ENCODE results near the gene KCTD17.

KCTD17 gene

DNA sequence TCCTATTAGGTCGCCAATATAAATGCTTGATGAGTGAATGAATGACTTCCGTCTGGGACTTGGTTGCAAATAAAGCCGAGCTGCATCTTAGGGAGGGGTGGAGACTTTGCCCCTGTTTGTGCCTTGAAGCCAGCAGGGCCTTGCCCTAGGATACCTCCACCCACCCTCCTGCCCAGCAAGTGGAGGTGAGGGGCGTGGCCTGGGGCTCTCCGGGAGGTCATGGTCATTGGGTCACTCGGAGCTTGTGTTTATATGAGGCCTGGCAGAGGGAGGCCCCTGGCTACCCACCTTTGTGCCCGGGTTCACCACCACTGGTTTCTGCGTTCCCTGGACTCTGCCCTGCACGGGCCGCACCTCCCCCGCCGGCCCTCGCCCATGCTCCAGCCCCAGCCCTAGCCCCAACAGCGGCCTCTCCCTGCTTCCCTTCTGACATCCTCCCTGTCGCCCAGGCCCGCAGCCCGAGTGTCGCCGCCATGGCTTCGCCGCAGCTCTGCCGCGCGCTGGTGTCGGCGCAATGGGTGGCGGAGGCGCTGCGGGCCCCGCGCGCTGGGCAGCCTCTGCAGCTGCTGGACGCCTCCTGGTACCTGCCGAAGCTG is 27.7 kb upstream of the KCTD17 start:
- Mint-ChIP-seq H3K27ac (ENCODE audit: low read depth) (no peak overlapping the region), H3K4me1 (peaks cover 18% of the 10 kb centered on the region), H3K27me3 (no peaks in the 10 kb centered on the region), H3K36me3 (ENCODE audit: insufficient read depth) (no peaks in the 10 kb centered on the region), H3K9me3 (no peaks in the 10 kb centered on the region), H3K4me3 (no peak overlapping the region)
- no peak for DNase-seq (ENCODE audit: low spot score in 2 of 2)
- ATAC-seq (replicated peaks; ENCODE audit: extremely low read depth, poor library complexity, severe bottlenecking), result no peak

- H3K36me3 Mint-ChIP-seq (ENCODE audit: insufficient read depth), result no peaks in the 10 kb centered on the region
- H3K27me3 Mint-ChIP-seq, result no peaks in the 10 kb centered on the region
- H3K9me3 Mint-ChIP-seq, result no peaks in the 10 kb centered on the region
- ATAC-seq (replicated peaks; ENCODE audit: extremely low read depth, poor library complexity, severe bottlenecking) (no peak), DNase-seq (ENCODE audit: low spot score in 2 of 2) (no peak)
- peaks cover 18% of the 10 kb centered on the region for H3K4me1 Mint-ChIP-seq
- no peak overlapping the region for H3K27ac Mint-ChIP-seq (ENCODE audit: low read depth)
- no peak overlapping the region for H3K4me3 Mint-ChIP-seq
Observed at GRCh38 chr22:37024339-37025157, 27.0 kb upstream of the KCTD17 start.

- Mint-ChIP-seq H3K4me3 (no peak overlapping the region), H3K9me3 (no peaks in the 10 kb centered on the region), H3K27ac (ENCODE audit: low read depth) (no peak overlapping the region), H3K27me3 (no peaks in the 10 kb centered on the region), H3K36me3 (ENCODE audit: insufficient read depth) (no peaks in the 10 kb centered on the region), H3K4me1 (peaks cover 14% of the 10 kb centered on the region)
- DNase-seq (ENCODE audit: low spot score in 2 of 2) (no peak), ATAC-seq (replicated peaks; ENCODE audit: extremely low read depth, poor library complexity, severe bottlenecking) (no peak)
Observed at GRCh38 chr22:37025500-37026070, 26.0 kb upstream of the KCTD17 start.

- H3K4me1 Mint-ChIP-seq, result peaks cover 14% of the 10 kb centered on the region
- no peaks in the 10 kb centered on the region for H3K27me3 Mint-ChIP-seq
- ATAC-seq (replicated peaks; ENCODE audit: extremely low read depth, poor library complexity, severe bottlenecking) (no peak), DNase-seq (ENCODE audit: low spot score in 2 of 2) (no peak)
- H3K27ac Mint-ChIP-seq (ENCODE audit: low read depth), result no peak overlapping the region
- H3K4me3 Mint-ChIP-seq, result no peak overlapping the region
- H3K9me3 Mint-ChIP-seq, result no peaks in the 10 kb centered on the region
- no peaks in the 10 kb centered on the region for H3K36me3 Mint-ChIP-seq (ENCODE audit: insufficient read depth)
Observed at GRCh38 chr22:37026325-37026724, 25.2 kb upstream of the KCTD17 start.

DNA sequence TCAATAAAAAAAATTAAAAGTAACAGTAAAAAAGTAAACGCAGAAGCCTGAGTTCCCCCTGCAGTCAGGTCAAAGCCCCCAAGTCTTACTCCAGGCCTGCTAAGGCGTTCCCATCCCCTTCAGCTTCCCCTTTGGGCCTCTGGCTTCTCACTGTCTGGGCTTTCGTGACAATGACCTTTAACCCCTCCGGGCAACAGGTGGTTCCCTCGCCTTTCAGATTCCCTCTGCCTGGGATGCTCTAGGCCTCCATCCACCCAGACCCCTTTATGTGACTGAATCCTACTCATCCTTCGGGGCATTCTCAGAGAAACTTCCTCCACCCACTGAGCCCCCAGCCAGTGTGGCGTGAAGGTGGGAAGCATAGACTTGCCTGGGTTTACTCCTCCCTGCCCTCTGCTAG is 24.0 kb upstream of the KCTD17 start:
- ATAC-seq (replicated peaks; ENCODE audit: extremely low read depth, poor library complexity, severe bottlenecking), result no peak
- H3K4me1 Mint-ChIP-seq, result peaks cover 7% of the 10 kb centered on the region
- no peak overlapping the region for H3K4me3 Mint-ChIP-seq
- H3K9me3 Mint-ChIP-seq, result no peaks in the 10 kb centered on the region
- no peaks in the 10 kb centered on the region for H3K36me3 Mint-ChIP-seq (ENCODE audit: insufficient read depth)
- no peaks in the 10 kb centered on the region for H3K27me3 Mint-ChIP-seq
- H3K27ac Mint-ChIP-seq (ENCODE audit: low read depth), result no peak overlapping the region
- DNase-seq (ENCODE audit: low spot score in 2 of 2), result no peak

DNA sequence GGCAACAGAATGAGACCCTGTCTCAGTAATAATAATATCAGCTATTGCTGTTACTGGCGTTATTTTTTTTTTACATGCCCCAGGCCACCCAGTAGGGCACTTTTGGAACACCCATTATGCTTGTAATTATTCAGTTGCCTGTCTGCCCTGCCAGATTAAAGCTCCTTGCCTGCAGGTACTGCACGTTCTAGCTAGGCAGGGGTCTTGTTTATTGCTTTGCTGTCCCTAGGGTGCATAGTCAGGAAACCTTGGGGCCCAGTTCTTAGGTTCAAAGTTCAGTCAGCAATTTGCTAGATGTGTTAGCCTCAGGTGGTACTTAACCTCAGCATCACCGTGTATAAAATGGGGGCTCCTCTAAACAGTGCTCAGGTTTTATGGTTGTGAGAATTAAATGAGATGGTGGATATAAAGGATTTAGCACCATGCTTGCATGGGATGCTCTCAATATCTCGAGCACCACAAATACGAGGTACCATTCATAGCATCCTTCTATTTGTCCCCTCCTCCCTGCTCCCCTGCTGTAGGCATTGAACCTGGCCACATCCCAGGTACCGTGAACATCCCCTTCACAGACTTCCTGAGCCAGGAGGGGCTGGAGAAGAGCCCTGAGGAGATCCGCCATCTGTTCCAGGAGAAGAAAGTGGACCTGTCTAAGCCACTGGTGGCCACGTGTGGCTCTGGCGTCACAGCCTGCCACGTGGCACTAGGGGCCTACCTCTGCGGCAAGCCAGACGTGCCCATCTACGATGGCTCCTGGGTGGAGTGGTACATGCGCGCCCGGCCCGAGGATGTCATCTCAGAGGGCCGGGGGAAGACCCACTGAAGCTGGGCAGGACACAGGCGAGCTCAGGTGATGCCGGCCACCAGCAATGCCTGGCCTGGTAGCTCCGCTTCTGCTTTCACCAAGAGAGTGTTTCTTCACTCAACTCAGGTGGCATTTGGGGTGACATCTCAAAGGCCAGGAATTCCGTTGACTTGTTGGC is 22.6 kb upstream of the KCTD17 start:
- no peak overlapping the region for H3K27ac Mint-ChIP-seq (ENCODE audit: low read depth)
- H3K36me3 Mint-ChIP-seq (ENCODE audit: insufficient read depth), result no peaks in the 10 kb centered on the region
- no peak for ATAC-seq (replicated peaks; ENCODE audit: extremely low read depth, poor library complexity, severe bottlenecking)
- H3K4me1 Mint-ChIP-seq, result peaks cover 7% of the 10 kb centered on the region
- no peak overlapping the region for H3K4me3 Mint-ChIP-seq
- no peaks in the 10 kb centered on the region for H3K27me3 Mint-ChIP-seq
- H3K9me3 Mint-ChIP-seq, result no peaks in the 10 kb centered on the region
- no peak for DNase-seq (ENCODE audit: low spot score in 2 of 2)

DNA sequence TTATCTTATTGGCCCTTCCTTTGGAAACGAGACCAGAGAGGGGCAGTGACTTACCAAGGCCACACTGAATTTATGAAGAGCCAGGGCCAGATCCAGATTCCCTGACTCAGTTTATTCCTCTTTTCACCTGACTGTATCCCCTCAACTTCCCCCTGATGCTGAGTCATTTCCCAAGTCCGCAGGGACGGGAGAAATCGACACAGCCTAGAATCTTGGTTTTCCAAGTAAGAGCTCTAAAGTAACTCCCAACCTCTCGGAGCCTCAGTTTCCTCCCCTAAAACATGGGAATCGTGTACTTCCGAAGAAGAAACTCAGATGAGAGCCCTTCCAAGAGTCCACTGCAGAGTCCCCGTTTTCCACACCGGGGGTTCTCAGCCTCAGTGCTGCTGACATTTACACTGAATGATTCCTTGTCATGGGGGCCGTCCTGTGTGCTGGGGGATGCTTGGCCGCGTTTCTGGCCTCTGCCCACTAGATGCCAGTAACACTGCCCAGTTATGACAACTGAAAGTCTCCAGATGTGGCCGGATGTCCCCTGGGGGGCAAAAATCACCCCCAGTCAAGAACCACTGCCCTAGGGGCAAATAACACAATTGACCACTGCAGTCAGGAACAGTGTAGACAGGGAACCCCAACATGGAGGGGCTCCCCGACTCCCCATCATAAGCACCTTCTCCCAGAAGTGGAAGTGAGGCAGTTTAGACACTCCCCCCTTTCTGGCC is 20.8 kb upstream of the KCTD17 start:
- Mint-ChIP-seq H3K9me3 (no peaks in the 10 kb centered on the region), H3K36me3 (ENCODE audit: insufficient read depth) (no peaks in the 10 kb centered on the region), H3K4me1 (no peaks in the 10 kb centered on the region), H3K4me3 (no peak overlapping the region), H3K27ac (ENCODE audit: low read depth) (no peak overlapping the region), H3K27me3 (peaks cover 12% of the 10 kb centered on the region)
- DNase-seq (ENCODE audit: low spot score in 2 of 2) (no peak), ATAC-seq (replicated peaks; ENCODE audit: extremely low read depth, poor library complexity, severe bottlenecking) (no peak)

DNA sequence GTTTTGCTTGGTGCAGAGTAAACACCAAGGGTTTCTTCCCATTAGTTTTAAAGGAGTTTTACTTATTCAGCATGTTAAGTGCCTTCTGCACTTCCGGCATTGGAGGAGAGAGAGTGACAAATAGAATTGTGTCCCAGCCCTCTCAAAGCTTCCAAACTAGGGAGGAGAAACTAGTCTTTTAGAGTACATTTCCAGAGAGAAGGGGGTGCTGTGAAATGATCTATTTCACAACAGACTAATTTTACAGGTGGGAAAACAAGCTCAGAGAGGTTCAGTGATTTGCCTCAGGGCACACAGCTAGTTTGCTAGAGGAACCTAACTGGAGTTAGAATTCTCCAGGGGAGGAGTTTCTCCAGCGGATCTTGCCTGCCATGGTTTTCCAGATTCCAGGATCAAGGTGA is 19.4 kb upstream of the KCTD17 start:
- DNase-seq (ENCODE audit: low spot score in 2 of 2) (no peak), ATAC-seq (replicated peaks; ENCODE audit: extremely low read depth, poor library complexity, severe bottlenecking) (no peak)
- Mint-ChIP-seq H3K27ac (ENCODE audit: low read depth) (no peak overlapping the region), H3K36me3 (ENCODE audit: insufficient read depth) (no peaks in the 10 kb centered on the region), H3K9me3 (no peaks in the 10 kb centered on the region), H3K27me3 (peaks cover 27% of the 10 kb centered on the region), H3K4me1 (no peaks in the 10 kb centered on the region), H3K4me3 (no peak overlapping the region)

- ATAC-seq (replicated peaks; ENCODE audit: extremely low read depth, poor library complexity, severe bottlenecking) (no peak), DNase-seq (ENCODE audit: low spot score in 2 of 2) (no peak)
- peaks cover 33% of the 10 kb centered on the region for H3K27me3 Mint-ChIP-seq
Observed at GRCh38 chr22:37032535-37033460, 18.7 kb upstream of the KCTD17 start.

GRCh38 chr22:37033605-37034430 is 17.7 kb upstream of the KCTD17 start:
- Mint-ChIP-seq H3K27ac (ENCODE audit: low read depth) (no peak overlapping the region), H3K27me3 (peaks cover 35% of the 10 kb centered on the region), H3K4me1 (no peaks in the 10 kb centered on the region), H3K4me3 (no peak overlapping the region), H3K36me3 (ENCODE audit: insufficient read depth) (no peaks in the 10 kb centered on the region), H3K9me3 (no peaks in the 10 kb centered on the region)
- DNase-seq (ENCODE audit: low spot score in 2 of 2) (no peak), ATAC-seq (replicated peaks; ENCODE audit: extremely low read depth, poor library complexity, severe bottlenecking) (no peak)

More at GRCh38 chr22:37032535-37033460, 18.7 kb upstream of the KCTD17 start:
- no peaks in the 10 kb centered on the region for H3K4me1 Mint-ChIP-seq
- no peak overlapping the region for H3K27ac Mint-ChIP-seq (ENCODE audit: low read depth)
- H3K9me3 Mint-ChIP-seq, result no peaks in the 10 kb centered on the region
- H3K4me3 Mint-ChIP-seq, result no peak overlapping the region
- H3K36me3 Mint-ChIP-seq (ENCODE audit: insufficient read depth), result no peaks in the 10 kb centered on the region
